ENCODE results near the gene CELF4. TPM values are rescaled to one million over a fixed set of nuclear protein-coding genes. Genes with fewer than 3 reads are reported as not detected.

Gene CELF4
- total and polyA plus RNA-seq, 2 of the 4 experiments (the other 2 are of a cell fraction) = not detected

GRCh38 chr18:37362158-37362890 lies 203.3 kb downstream of the CELF4 start:
- no peak overlapping the region for H3K18ac ChIP-seq (ENCODE audit: low read depth, low read length)
- H3K79me1 ChIP-seq (ENCODE audit: low read depth in 1 of 2, low read length in 2 of 2) = no peaks in the 10 kb centered on the region
- no peak overlapping the region for H2BK15ac ChIP-seq (ENCODE audit: low read depth, low read length)
- H2BK5ac ChIP-seq (ENCODE audit: low read depth, low read length, poor library complexity, severe bottlenecking) = no peak overlapping the region
- H4K20me1 ChIP-seq (ENCODE audit: insufficient read depth, low read length) = no peaks in the 10 kb centered on the region
- no peak for ATAC-seq (ENCODE audit: low read depth)
- peaks cover 33% of the 10 kb centered on the region for H3K27me3 ChIP-seq (ENCODE audit: control insufficient read depth, insufficient read depth, low read length)
- no peak for DNase-seq
- H3K4me1 ChIP-seq (ENCODE audit: control insufficient read depth, insufficient read depth, low read length) = no peaks in the 10 kb centered on the region
- no peak overlapping the region for H2AK5ac ChIP-seq (ENCODE audit: low read depth, low read length)
- 35% methylated on average over 9 of the region's 21 CpGs; no CpG with 5 or more reads in 1 of the 2 experiments for WGBS, 2 experiments (ENCODE audit: extremely low coverage in 2 of 2, insufficient read length in 1 of 2)
- H3K56ac ChIP-seq (ENCODE audit: extremely low read depth, insufficient read depth, low read length) = no peak overlapping the region
- H4K8ac ChIP-seq (ENCODE audit: low read depth in 2 of 2, low read length in 2 of 2) = no peak overlapping the region
- H3K36me3 ChIP-seq (ENCODE audit: control insufficient read depth, insufficient read depth, low read length) = no peaks in the 10 kb centered on the region
- H3K9ac ChIP-seq (ENCODE audit: low read depth, low read length) = no peak overlapping the region
- CTCF ChIA-PET = no interaction called here
- H4K5ac ChIP-seq (ENCODE audit: low read depth, low read length) = no peak overlapping the region
- H2BK20ac ChIP-seq (ENCODE audit: low read depth, low read length) = no peak overlapping the region
- H3K4ac ChIP-seq (ENCODE audit: low read depth, low read length) = no peak overlapping the region
- no peak overlapping the region for H3K27ac ChIP-seq (ENCODE audit: insufficient read depth, low read length)
- dilution Hi-C loops (cut with HindIII; ENCODE audit: low sequenced_read_pairs, unreplicated experiment) = no loop called here
- H2AK9ac ChIP-seq (replicated peaks; ENCODE audit: low read depth, low read length, poor library complexity) = no peak overlapping the region
- no peak overlapping the region for H2BK120ac ChIP-seq (ENCODE audit: low read depth, low read length)
- H4K91ac ChIP-seq (ENCODE audit: insufficient read depth, low read depth, low read length) = no peak overlapping the region
- BruUV-seq (replicated peaks) = no TSS peak
- in situ Hi-C loops (cut with MboI; ENCODE audit: low sequenced_read_pairs) = no loop called here
- no peak overlapping the region for H2AFZ ChIP-seq (replicated peaks; ENCODE audit: low read length, poor library complexity)
- H3K23ac ChIP-seq (ENCODE audit: low read depth, low read length) = no peak overlapping the region
- no peaks in the 10 kb centered on the region for H3K9me1 ChIP-seq (ENCODE audit: insufficient read depth, low read length)
- TF ChIP-seq BHLHE40 (IDR thresholded peaks at IDR 0.05; ENCODE audit: low read depth, low read length) = no peak
- no peak for TF ChIP-seq SMC3 (IDR thresholded peaks at IDR 0.05; ENCODE audit: low read depth, low read length)
- no peaks in the 10 kb centered on the region for H3K9me3 ChIP-seq (ENCODE audit: control insufficient read depth, insufficient read depth, low read length)
- H3K4me2 ChIP-seq (ENCODE audit: low read depth, low read length) = no peak overlapping the region
- POLR2A ChIA-PET (ENCODE audit: unreplicated experiment) = no interaction called here
- intact Hi-C loops (cut with micrococcal nuclease) = no loop called here
- no peak overlapping the region for H3K4me3 ChIP-seq (ENCODE audit: insufficient read depth, low read depth, low read length)
- no peak overlapping the region for H3K14ac ChIP-seq (replicated peaks; ENCODE audit: low read depth, low read length)
